Measurements from ENCODE around the gene PPP6R3. TPM values are rescaled to one million over a fixed set of nuclear protein-coding genes. Genes with fewer than 3 reads are reported as not detected.

PPP6R3 gene
- polyA plus RNA-seq, 1 donor from 2014 or later, result 111 TPM

GRCh38 chr11:68442433-68442832, 18.1 kb upstream of the PPP6R3 start:
- TF ChIP-seq MXI1 (conservative IDR thresholded peaks at IDR 0.05; ENCODE audit: poor library complexity, severe bottlenecking), result no peak
- no peak for TF ChIP-seq SMC3 (conservative IDR thresholded peaks at IDR 0.05; ENCODE audit: poor library complexity)
- TF ChIP-seq RAD21 (conservative IDR thresholded peaks at IDR 0.05), result no peak
- TF ChIP-seq POLR2AphosphoS5 (IDR thresholded peaks at IDR 0.05), result no peak
- no peak for TF ChIP-seq EP300 (conservative IDR thresholded peaks at IDR 0.05; ENCODE audit: poor library complexity, severe bottlenecking)
- no peak for TF ChIP-seq REST (IDR thresholded peaks at IDR 0.05; ENCODE audit: borderline replicate concordance)
- TF ChIP-seq TAF1 (IDR thresholded peaks at IDR 0.05; ENCODE audit: low read depth), result no peak
- TF ChIP-seq, protein P1, sequence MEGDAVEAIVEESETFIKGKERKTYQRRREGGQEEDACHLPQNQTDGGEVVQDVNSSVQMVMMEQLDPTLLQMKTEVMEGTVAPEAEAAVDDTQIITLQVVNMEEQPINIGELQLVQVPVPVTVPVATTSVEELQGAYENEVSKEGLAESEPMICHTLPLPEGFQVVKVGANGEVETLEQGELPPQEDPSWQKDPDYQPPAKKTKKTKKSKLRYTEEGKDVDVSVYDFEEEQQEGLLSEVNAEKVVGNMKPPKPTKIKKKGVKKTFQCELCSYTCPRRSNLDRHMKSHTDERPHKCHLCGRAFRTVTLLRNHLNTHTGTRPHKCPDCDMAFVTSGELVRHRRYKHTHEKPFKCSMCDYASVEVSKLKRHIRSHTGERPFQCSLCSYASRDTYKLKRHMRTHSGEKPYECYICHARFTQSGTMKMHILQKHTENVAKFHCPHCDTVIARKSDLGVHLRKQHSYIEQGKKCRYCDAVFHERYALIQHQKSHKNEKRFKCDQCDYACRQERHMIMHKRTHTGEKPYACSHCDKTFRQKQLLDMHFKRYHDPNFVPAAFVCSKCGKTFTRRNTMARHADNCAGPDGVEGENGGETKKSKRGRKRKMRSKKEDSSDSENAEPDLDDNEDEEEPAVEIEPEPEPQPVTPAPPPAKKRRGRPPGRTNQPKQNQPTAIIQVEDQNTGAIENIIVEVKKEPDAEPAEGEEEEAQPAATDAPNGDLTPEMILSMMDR (IDR thresholded peaks at IDR 0.05; ENCODE audit: poor library complexity, severe bottlenecking), result no peak
- no peak for TF ChIP-seq EZH2 (IDR thresholded peaks at IDR 0.05; ENCODE audit: borderline replicate concordance, insufficient read depth, low read length, poor library complexity, severe bottlenecking)
- Histone ChIP-seq H3K79me2 (replicated peaks; ENCODE audit: insufficient read depth, low read length) (no peaks in the 10 kb centered on the region), H3K9me2 (ENCODE audit: insufficient read depth, low read length) (no peaks in the 10 kb centered on the region), H3K4me2 (ENCODE audit: low read length) (no peak overlapping the region), H4K20me1 (ENCODE audit: insufficient read depth) (no peaks in the 10 kb centered on the region), H3K4me3 (ENCODE audit: low read length) (no peak overlapping the region), H3K36me3 (ENCODE audit: insufficient read depth, low read length) (no peaks in the 10 kb centered on the region), H3K9me3 (ENCODE audit: low read length) (no peaks in the 10 kb centered on the region), H3F3A (ENCODE audit: insufficient read depth, low read length, poor library complexity, severe bottlenecking) (no peaks in the 10 kb centered on the region), H3K9ac (ENCODE audit: low read length) (no peak overlapping the region), H3K27me3 (ENCODE audit: insufficient read depth, low read depth, low read length) (no peaks in the 10 kb centered on the region), H3K27ac (ENCODE audit: low read length) (no peak overlapping the region), H2AFZ (ENCODE audit: low read depth, low read length) (no peak overlapping the region)

DNA sequence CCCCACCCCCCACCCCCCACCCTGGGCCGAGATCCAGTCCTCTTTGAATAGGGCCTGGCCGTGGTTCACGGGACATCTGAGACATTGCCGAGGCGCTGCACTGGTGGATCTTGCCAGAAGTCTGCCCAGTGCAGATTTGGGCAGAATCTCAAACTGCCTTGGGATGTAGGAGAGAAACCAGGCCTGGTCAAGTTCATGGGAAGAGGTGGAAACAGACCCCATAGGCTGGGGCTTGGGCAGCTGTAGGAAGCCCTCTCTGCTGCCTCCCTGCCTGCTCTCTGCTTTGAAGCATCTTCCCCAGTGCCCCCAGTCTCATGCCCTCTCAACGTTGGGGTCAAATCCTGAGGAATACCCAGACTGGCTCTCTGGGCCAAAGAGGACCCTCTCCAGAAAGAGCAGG, 16.0 kb upstream of the PPP6R3 start:
- Histone ChIP-seq H3K27me3 (ENCODE audit: insufficient read depth, low read depth, low read length) (no peaks in the 10 kb centered on the region), H3K4me3 (ENCODE audit: low read length) (no peak overlapping the region), H3K36me3 (ENCODE audit: insufficient read depth, low read length) (no peaks in the 10 kb centered on the region), H3K4me2 (ENCODE audit: low read length) (no peak overlapping the region), H3K9me2 (ENCODE audit: insufficient read depth, low read length) (no peaks in the 10 kb centered on the region), H2AFZ (ENCODE audit: low read depth, low read length) (no peak overlapping the region), H3K79me2 (replicated peaks; ENCODE audit: insufficient read depth, low read length) (no peaks in the 10 kb centered on the region), H3F3A (ENCODE audit: insufficient read depth, low read length, poor library complexity, severe bottlenecking) (no peaks in the 10 kb centered on the region), H3K27ac (ENCODE audit: low read length) (no peak overlapping the region), H4K20me1 (ENCODE audit: insufficient read depth) (no peaks in the 10 kb centered on the region), H3K9ac (ENCODE audit: low read length) (no peak overlapping the region), H3K9me3 (ENCODE audit: low read length) (no peaks in the 10 kb centered on the region)
- TF ChIP-seq EZH2 (IDR thresholded peaks at IDR 0.05; ENCODE audit: borderline replicate concordance, insufficient read depth, low read length, poor library complexity, severe bottlenecking) (no peak), RAD21 (conservative IDR thresholded peaks at IDR 0.05) (no peak), POLR2AphosphoS5 (IDR thresholded peaks at IDR 0.05) (no peak), TAF1 (IDR thresholded peaks at IDR 0.05; ENCODE audit: low read depth) (no peak), SMC3 (conservative IDR thresholded peaks at IDR 0.05; ENCODE audit: poor library complexity) (no peak), MXI1 (conservative IDR thresholded peaks at IDR 0.05; ENCODE audit: poor library complexity, severe bottlenecking) (no peak), REST (IDR thresholded peaks at IDR 0.05; ENCODE audit: borderline replicate concordance) (no peak), EP300 (conservative IDR thresholded peaks at IDR 0.05; ENCODE audit: poor library complexity, severe bottlenecking) (no peak)
- TF ChIP-seq, protein P1 (IDR thresholded peaks at IDR 0.05; ENCODE audit: poor library complexity, severe bottlenecking), result no peak

Data from neural cell (in vitro differentiated cells).